ENCODE measurements around the gene ANP32E.

DNA sequence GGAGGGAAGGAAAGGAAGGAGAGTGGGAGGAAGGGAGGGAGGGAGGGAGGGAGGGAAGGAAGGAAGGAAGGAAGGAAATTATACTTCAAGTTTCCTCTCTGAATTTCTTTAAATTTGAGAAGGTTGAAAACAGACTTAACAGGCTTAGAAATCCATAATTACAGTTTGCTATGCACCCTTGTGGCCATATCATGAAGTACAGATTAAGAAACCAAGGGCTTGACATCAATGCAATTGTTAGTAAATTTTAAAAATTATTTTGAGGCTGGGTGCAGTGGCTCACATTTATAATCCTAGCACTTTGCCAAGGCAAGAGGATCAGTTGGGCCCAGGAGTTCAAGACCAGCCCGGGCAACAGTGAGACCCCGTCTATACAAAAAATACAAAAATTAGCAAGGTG is 14.4 kb downstream of the ANP32E start:
- TF ChIP-seq, protein P1, sequence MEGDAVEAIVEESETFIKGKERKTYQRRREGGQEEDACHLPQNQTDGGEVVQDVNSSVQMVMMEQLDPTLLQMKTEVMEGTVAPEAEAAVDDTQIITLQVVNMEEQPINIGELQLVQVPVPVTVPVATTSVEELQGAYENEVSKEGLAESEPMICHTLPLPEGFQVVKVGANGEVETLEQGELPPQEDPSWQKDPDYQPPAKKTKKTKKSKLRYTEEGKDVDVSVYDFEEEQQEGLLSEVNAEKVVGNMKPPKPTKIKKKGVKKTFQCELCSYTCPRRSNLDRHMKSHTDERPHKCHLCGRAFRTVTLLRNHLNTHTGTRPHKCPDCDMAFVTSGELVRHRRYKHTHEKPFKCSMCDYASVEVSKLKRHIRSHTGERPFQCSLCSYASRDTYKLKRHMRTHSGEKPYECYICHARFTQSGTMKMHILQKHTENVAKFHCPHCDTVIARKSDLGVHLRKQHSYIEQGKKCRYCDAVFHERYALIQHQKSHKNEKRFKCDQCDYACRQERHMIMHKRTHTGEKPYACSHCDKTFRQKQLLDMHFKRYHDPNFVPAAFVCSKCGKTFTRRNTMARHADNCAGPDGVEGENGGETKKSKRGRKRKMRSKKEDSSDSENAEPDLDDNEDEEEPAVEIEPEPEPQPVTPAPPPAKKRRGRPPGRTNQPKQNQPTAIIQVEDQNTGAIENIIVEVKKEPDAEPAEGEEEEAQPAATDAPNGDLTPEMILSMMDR (IDR thresholded peaks at IDR 0.05), result no peak
- TF ChIP-seq POLR2AphosphoS5 (IDR thresholded peaks at IDR 0.05; ENCODE audit: insufficient read depth in 1 of 2, low read depth in 1 of 2), result no peak

Measured in vagina (tissue), 2 donors.